WERI-Rb-1 (cell line): ENCODE results near the gene PIP4K2A.

Experiments
- DNase-seq: peaks from one replicate; pipeline ENCODE4 v3.0.0-alpha.2; 2020
- H3K27ac ChIP-seq: fragments of 250-450 bp; sonication (Bioruptor Pico); 2 replicates; pipeline ENCODE4 v1.5.1; 2020; ENCODE audit warnings: mild to moderate bottlenecking, moderate library complexity
- H3K27me3 ChIP-seq: fragments of 250-450 bp; sonication (Bioruptor Pico); 2 replicates; pipeline ENCODE4 v1.5.1; 2021; ENCODE audit warnings: mild to moderate bottlenecking, low read depth, moderate library complexity; ENCODE audit not compliant: insufficient read depth, severe bottlenecking
- H3K36me3 ChIP-seq: fragments of 250-450 bp; sonication (Bioruptor Pico); 2 replicates; pipeline ENCODE4 v1.5.1; 2020; ENCODE audit warnings: mild to moderate bottlenecking, moderate library complexity
- H3K4me3 ChIP-seq: 2 replicates; pipeline ENCODE4 v1.5.1; 2011; ENCODE audit warnings: low read depth, mild to moderate bottlenecking, control low read depth, low read length
- H3K9me3 ChIP-seq: fragments of 250-450 bp; sonication (Bioruptor Pico); 2 replicates; pipeline ENCODE4 v1.5.1; 2021; ENCODE audit warnings: mild to moderate bottlenecking, moderate library complexity; ENCODE audit not compliant: severe bottlenecking
- TF ChIP-seq, protein P1 (sequence below): IDR thresholded peaks from 2 replicates; pipeline ENCODE4 v1.5.1; 2011; ENCODE audit warnings: low read depth, mild to moderate bottlenecking, control low read depth, inconsistent platforms, low read length

PIP4K2A gene

DNA sequence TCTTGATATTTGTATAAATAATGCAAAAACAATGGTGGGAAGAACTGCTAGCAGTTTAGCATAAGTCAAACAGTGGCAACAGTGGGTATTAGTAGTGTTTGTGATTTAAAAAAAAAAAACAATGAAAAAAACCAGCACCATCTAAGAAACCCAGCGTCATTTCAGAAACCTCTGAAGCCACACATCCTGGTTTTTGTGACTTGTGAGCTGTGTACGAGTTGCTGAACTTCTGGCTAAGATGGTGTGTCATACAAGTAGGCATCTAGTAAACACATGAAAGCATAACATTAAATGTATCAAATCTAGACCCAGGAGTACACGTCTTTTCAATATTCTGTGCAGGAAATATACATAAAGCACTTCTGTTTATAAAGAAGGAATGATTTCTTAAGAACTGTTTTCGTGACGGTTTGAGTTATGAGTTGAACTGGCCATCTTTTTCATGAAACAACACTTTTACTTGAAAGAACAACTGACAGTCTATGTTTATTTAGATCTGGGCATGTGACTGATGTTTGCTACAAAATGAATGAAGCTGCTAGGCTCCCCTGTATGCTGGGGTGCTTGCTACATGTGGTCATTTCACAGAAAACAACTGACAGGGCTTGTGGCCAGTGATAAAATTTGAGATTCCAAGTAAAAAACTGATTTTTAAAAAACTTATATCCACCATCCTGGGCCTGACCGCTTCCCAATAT is 143.5 kb downstream of the PIP4K2A start:
- TF ChIP-seq, protein P1, sequence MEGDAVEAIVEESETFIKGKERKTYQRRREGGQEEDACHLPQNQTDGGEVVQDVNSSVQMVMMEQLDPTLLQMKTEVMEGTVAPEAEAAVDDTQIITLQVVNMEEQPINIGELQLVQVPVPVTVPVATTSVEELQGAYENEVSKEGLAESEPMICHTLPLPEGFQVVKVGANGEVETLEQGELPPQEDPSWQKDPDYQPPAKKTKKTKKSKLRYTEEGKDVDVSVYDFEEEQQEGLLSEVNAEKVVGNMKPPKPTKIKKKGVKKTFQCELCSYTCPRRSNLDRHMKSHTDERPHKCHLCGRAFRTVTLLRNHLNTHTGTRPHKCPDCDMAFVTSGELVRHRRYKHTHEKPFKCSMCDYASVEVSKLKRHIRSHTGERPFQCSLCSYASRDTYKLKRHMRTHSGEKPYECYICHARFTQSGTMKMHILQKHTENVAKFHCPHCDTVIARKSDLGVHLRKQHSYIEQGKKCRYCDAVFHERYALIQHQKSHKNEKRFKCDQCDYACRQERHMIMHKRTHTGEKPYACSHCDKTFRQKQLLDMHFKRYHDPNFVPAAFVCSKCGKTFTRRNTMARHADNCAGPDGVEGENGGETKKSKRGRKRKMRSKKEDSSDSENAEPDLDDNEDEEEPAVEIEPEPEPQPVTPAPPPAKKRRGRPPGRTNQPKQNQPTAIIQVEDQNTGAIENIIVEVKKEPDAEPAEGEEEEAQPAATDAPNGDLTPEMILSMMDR: no peak
- Histone ChIP-seq H3K27me3 (no peaks in the 10 kb centered on the region), H3K27ac (no peak overlapping the region), H3K4me3 (no peak overlapping the region), H3K9me3 (no peaks in the 10 kb centered on the region), H3K36me3 (no peaks in the 10 kb centered on the region)
- no peak for DNase-seq

GRCh38 chr10:22570234-22570633 is 144.1 kb downstream of the PIP4K2A start:
- Histone ChIP-seq H3K36me3 (no peaks in the 10 kb centered on the region), H3K4me3 (no peak overlapping the region), H3K27me3 (no peaks in the 10 kb centered on the region), H3K9me3 (no peaks in the 10 kb centered on the region), H3K27ac (no peak overlapping the region)
- DNase-seq: no peak
- TF ChIP-seq, protein P1: no peak

GRCh38 chr10:22568928-22569327 is 145.4 kb downstream of the PIP4K2A start:
- H3K27ac ChIP-seq: no peak overlapping the region
- H3K4me3 ChIP-seq: no peak overlapping the region
- H3K36me3 ChIP-seq: no peaks in the 10 kb centered on the region
- H3K27me3 ChIP-seq: no peaks in the 10 kb centered on the region
- H3K9me3 ChIP-seq: no peaks in the 10 kb centered on the region
- TF ChIP-seq, protein P1: no peak
- DNase-seq: no peak

DNA sequence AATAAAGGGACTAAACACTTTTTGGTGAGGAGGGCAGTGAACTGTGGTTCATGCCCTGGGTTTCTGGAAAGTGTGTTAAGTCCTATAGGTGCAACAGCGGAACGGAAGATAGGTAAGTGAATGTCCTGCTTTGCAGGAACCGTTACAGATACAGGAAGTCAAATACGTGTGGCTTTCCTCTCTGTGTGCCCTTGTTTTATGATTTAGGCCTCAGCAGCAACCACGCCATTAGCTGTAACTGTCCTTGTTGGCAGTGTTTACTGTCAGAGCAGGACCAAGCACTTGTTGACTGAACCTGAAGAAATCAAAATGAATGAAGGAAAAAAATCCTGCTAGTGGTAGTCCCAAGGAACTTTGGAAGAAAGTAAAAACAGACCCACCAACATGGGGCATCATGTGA is 150.3 kb downstream of the PIP4K2A start:
- H3K27me3 ChIP-seq: no peaks in the 10 kb centered on the region
- no peak overlapping the region for H3K27ac ChIP-seq
- DNase-seq: no peak
- no peak overlapping the region for H3K4me3 ChIP-seq
- TF ChIP-seq, protein P1: no peak
- H3K9me3 ChIP-seq: no peaks in the 10 kb centered on the region
- H3K36me3 ChIP-seq: no peaks in the 10 kb centered on the region

DNA sequence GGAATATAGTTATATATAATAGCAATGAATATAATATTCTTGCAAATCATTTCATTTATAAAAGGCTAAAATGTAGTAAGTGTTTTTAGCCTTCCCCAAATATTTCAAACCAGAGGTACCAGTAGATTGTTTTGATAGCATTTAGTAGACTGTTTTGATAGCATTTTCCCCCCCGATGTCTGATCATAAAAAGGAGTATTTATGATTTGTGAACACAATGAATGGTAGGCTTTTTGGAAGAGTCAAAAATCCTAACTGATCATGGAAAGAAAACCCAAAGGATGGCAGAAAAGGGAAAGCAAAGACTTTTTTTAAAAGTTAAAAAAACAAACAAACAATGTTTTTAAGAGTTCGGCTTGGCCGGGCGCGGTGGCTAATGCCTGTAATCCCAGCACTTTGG is 152.5 kb downstream of the PIP4K2A start:
- H3K27ac ChIP-seq: no peak overlapping the region
- no peak for DNase-seq
- no peaks in the 10 kb centered on the region for H3K36me3 ChIP-seq
- H3K27me3 ChIP-seq: no peaks in the 10 kb centered on the region
- no peak overlapping the region for H3K4me3 ChIP-seq
- TF ChIP-seq, protein P1: no peak
- H3K9me3 ChIP-seq: no peaks in the 10 kb centered on the region

GRCh38 chr10:22560913-22561239 is 153.5 kb downstream of the PIP4K2A start:
- H3K36me3 ChIP-seq: no peaks in the 10 kb centered on the region
- H3K27me3 ChIP-seq: no peaks in the 10 kb centered on the region
- H3K4me3 ChIP-seq: no peak overlapping the region
- TF ChIP-seq, protein P1: no peak
- DNase-seq: no peak
- no peak overlapping the region for H3K27ac ChIP-seq
- H3K9me3 ChIP-seq: no peaks in the 10 kb centered on the region
